Small intestine (tissue), 7 donors: ENCODE measurements around the gene WARS2. TPM values are rescaled to one million over a fixed set of nuclear protein-coding genes. Genes with fewer than 3 reads are reported as not detected.

Experiments
- DNase-seq, 2 donors: peaks; one replicate each; pipeline versions ENCODE4 v3.0.0 to v3.0.0-alpha.2; 2013
- FAIRE-seq: peaks from 2 replicates; lab custom pipeline; 2012; peaks lifted over from hg19 to GRCh38; lab: Jason Lieb, UNC
- H3K27ac ChIP-seq, 3 donors: one replicate each; pipeline ENCODE4 v1.5.1; 2013; ENCODE audit warnings: low read length in 2 of 3, mild to moderate bottlenecking in 2 of 3, control low read depth in 1 of 3, inconsistent platforms in 1 of 3, low read depth in 1 of 3, moderate library complexity in 1 of 3
- H3K27me3 ChIP-seq, 3 donors: one replicate each; pipeline ENCODE4 v1.6.1; 2013; ENCODE audit warnings: low read length in 3 of 3, inconsistent platforms in 1 of 3; ENCODE audit not compliant: control insufficient read depth in 3 of 3, insufficient read depth in 3 of 3
- H3K36me3 ChIP-seq, 3 donors: one replicate each; pipeline ENCODE4 v1.6.1; 2013; ENCODE audit warnings: low read length in 3 of 3, inconsistent platforms in 1 of 3, low read depth in 1 of 3, mild to moderate bottlenecking in 1 of 3, moderate library complexity in 1 of 3; ENCODE audit not compliant: control insufficient read depth in 3 of 3, insufficient read depth in 2 of 3
- H3K4me1 ChIP-seq, 3 donors: one replicate each; pipeline ENCODE4 v1.6.1; 2013; ENCODE audit warnings: low read length in 2 of 3, inconsistent platforms in 1 of 3, low read depth in 1 of 3, mild to moderate bottlenecking in 1 of 3, moderate library complexity in 1 of 3; ENCODE audit not compliant: control insufficient read depth in 3 of 3, insufficient read depth in 2 of 3
- H3K4me3 ChIP-seq, 3 donors: one replicate each; pipeline ENCODE4 v1.5.1; 2013; ENCODE audit warnings: low read length in 3 of 3, control low read depth in 1 of 3, inconsistent platforms in 1 of 3, low read depth in 1 of 3, mild to moderate bottlenecking in 1 of 3, moderate library complexity in 1 of 3
- H3K9me3 ChIP-seq, 2 donors: one replicate each; pipeline ENCODE4 v1.6.1; 2013; ENCODE audit warnings: low read depth in 1 of 2, low read length in 1 of 2; ENCODE audit not compliant: control insufficient read depth in 2 of 2, insufficient read depth in 1 of 2
- WGBS, 3 donors: extraction: QIAGEN DNeasy Blood & Tissue Kit; methylation state at CpG; one replicate each; pipeline ENCODE4 v1.1.7; 2013; 5-methylcytosine and 5-hydroxymethylcytosine counted together
- polyA plus RNA-seq, 4 donors: library from polyadenylated mRNA; stranded (reverse) in 3 of 4; unstranded in 1 of 4; fragments of 200-250 nt in 3 of 4; fragments of 120-200 nt in 1 of 4; gene quantifications; one replicate each; pipeline versions ENCODE4 v1.2.1 to v1.2.3, GENCODE V29; 2013
- donor health status: healthy with polysubstance abuse.
- donor health status: control.
- donor health status: control.
- donor health status: Bipolar disorder and iron deficiency.
- donor health status: healthy.

WARS2 gene
- polyA plus RNA-seq, 4 donors, result 4.5 to 22.0 (median 7.9) TPM

- WGBS, 3 donors, result 16 to 42% (median 20%) methylated on average over 2 of the region's 2 CpGs
- no peak overlapping the region for H3K4me3 ChIP-seq
- no peak for FAIRE-seq
Measured at GRCh38 chr1:119009312-119009655, 131.2 kb downstream of the WARS2 start.

GRCh38 chr1:119008483-119009311, 131.8 kb downstream of the WARS2 start:
- no peak overlapping the region for H3K27ac ChIP-seq
- no peak for FAIRE-seq
- H3K36me3 ChIP-seq, result no peaks in the 10 kb centered on the region
- H3K4me3 ChIP-seq, result peak overlapping the region in 1 of 3 donors; percentile 19
- peaks cover 10 to 56% (median 38%) of the 10 kb centered on the region in 3 donors for H3K27me3 ChIP-seq
- DNase-seq, result peak; percentile 56 to 73
- H3K4me1 ChIP-seq, result peaks cover 0 to 6% (median 2%) of the 10 kb centered on the region in 3 donors
- peaks cover 0 to 2% of the 10 kb centered on the region in 2 donors for H3K9me3 ChIP-seq
- WGBS, 3 donors, result 5 to 11% (median 10%) methylated on average over 22 of the region's 22 CpGs

More at GRCh38 chr1:119009312-119009655, 131.2 kb downstream of the WARS2 start:
- Histone ChIP-seq H3K36me3 (no peaks in the 10 kb centered on the region), H3K27me3 (peaks cover 10 to 50% (median 34%) of the 10 kb centered on the region in 3 donors), H3K4me1 (peaks cover 0 to 6% (median 2%) of the 10 kb centered on the region in 3 donors), H3K9me3 (peaks cover 0 to 2% of the 10 kb centered on the region in 2 donors), H3K27ac (no peak overlapping the region)
- no peak for DNase-seq

GRCh38 chr1:119007670-119008482, 132.6 kb downstream of the WARS2 start:
- Histone ChIP-seq H3K27me3 (peaks cover 10 to 64% (median 46%) of the 10 kb centered on the region in 3 donors), H3K9me3 (peaks cover 0 to 5% of the 10 kb centered on the region in 2 donors), H3K27ac (no peak overlapping the region), H3K4me3 (peak overlapping the region in 1 of 3 donors; percentile 19), H3K36me3 (no peaks in the 10 kb centered on the region), H3K4me1 (peaks cover 0 to 6% (median 2%) of the 10 kb centered on the region in 3 donors)
- no peak for FAIRE-seq
- 4 to 7% (median 5%) methylated on average over 58 to 61 of the region's 61 CpGs for WGBS, 3 donors
- peak in 1 of 2 donors; percentile 41 for DNase-seq

GRCh38 chr1:119007339-119007669, 133.1 kb downstream of the WARS2 start:
- Histone ChIP-seq H3K4me3 (no peak overlapping the region), H3K27ac (no peak overlapping the region), H3K9me3 (peaks cover 0 to 5% of the 10 kb centered on the region in 2 donors), H3K27me3 (peaks cover 10 to 70% (median 48%) of the 10 kb centered on the region in 3 donors), H3K4me1 (peaks cover 0 to 6% (median 2%) of the 10 kb centered on the region in 3 donors), H3K36me3 (no peaks in the 10 kb centered on the region)
- 3 to 11% (median 6%) methylated on average over 22 of the region's 22 CpGs for WGBS, 3 donors
- DNase-seq (peak in 1 of 2 donors; percentile 34), FAIRE-seq (no peak)

- H3K27me3 ChIP-seq, result peaks cover 10 to 76% (median 52%) of the 10 kb centered on the region in 3 donors
- peaks cover 0 to 5% of the 10 kb centered on the region in 2 donors for H3K9me3 ChIP-seq
- H3K4me1 ChIP-seq, result peaks cover 0 to 6% (median 2%) of the 10 kb centered on the region in 3 donors
- no peak overlapping the region for H3K4me3 ChIP-seq
- no peak overlapping the region for H3K27ac ChIP-seq
- DNase-seq (no peak), FAIRE-seq (no peak)
- no peaks in the 10 kb centered on the region for H3K36me3 ChIP-seq
- 3 to 6% (median 3%) methylated on average over 68 to 81 of the region's 81 CpGs for WGBS, 3 donors
Measured at GRCh38 chr1:119006406-119007279, 133.8 kb downstream of the WARS2 start.

- Histone ChIP-seq H3K36me3 (no peaks in the 10 kb centered on the region), H3K27ac (no peak overlapping the region), H3K4me3 (no peak overlapping the region), H3K9me3 (peaks cover 0 to 5% of the 10 kb centered on the region in 2 donors), H3K27me3 (peaks cover 10 to 84% (median 53%) of the 10 kb centered on the region in 3 donors), H3K4me1 (peaks cover 0 to 6% (median 2%) of the 10 kb centered on the region in 3 donors)
- WGBS, 3 donors, result 9 to 16% (median 13%) methylated on average over 17 of the region's 17 CpGs
- DNase-seq, result no peak
- no peak for FAIRE-seq
Measured at GRCh38 chr1:119005724-119006405, 134.6 kb downstream of the WARS2 start.

GRCh38 chr1:119004781-119005180, 135.7 kb downstream of the WARS2 start:
- H3K4me1 ChIP-seq, result peaks cover 0 to 12% (median 2%) of the 10 kb centered on the region in 3 donors
- DNase-seq (no peak), FAIRE-seq (no peak)
- H3K27ac ChIP-seq, result no peak overlapping the region
- 38 to 61% (median 56%) methylated on average over 2 of the region's 2 CpGs for WGBS, 3 donors
- peaks cover 0 to 5% of the 10 kb centered on the region in 2 donors for H3K9me3 ChIP-seq
- H3K36me3 ChIP-seq, result no peaks in the 10 kb centered on the region
- H3K4me3 ChIP-seq, result no peak overlapping the region
- peaks cover 10 to 92% (median 62%) of the 10 kb centered on the region in 3 donors for H3K27me3 ChIP-seq
